Measurements from ENCODE around the gene CRELD2. TPM values are rescaled to one million over a fixed set of nuclear protein-coding genes. Genes with fewer than 3 reads are reported as not detected.

The CRELD2 gene
- polyA plus RNA-seq, 2 of the 4 experiments (the other 2 are of a cell fraction), result 15.1 to 18.7 TPM

GRCh38 chr22:49948116-49948957 lies 29.9 kb downstream of the CRELD2 start:
- TF ChIP-seq ZC3H11A (IDR thresholded peaks at IDR 0.05), result no peak
- no peak for TF ChIP-seq NFE2L2 (conservative IDR thresholded peaks at IDR 0.05; ENCODE audit: low read length)
- TF ChIP-seq, protein P1, sequence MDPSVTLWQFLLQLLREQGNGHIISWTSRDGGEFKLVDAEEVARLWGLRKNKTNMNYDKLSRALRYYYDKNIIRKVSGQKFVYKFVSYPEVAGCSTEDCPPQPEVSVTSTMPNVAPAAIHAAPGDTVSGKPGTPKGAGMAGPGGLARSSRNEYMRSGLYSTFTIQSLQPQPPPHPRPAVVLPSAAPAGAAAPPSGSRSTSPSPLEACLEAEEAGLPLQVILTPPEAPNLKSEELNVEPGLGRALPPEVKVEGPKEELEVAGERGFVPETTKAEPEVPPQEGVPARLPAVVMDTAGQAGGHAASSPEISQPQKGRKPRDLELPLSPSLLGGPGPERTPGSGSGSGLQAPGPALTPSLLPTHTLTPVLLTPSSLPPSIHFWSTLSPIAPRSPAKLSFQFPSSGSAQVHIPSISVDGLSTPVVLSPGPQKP (IDR thresholded peaks at IDR 0.05; ENCODE audit: low read depth, low read length), result no peak
- TF ChIP-seq SMC3 (IDR thresholded peaks at IDR 0.05), result no peak
- no peak for TF ChIP-seq EP300 (IDR thresholded peaks at IDR 0.05)
- TF ChIP-seq, protein P2, sequence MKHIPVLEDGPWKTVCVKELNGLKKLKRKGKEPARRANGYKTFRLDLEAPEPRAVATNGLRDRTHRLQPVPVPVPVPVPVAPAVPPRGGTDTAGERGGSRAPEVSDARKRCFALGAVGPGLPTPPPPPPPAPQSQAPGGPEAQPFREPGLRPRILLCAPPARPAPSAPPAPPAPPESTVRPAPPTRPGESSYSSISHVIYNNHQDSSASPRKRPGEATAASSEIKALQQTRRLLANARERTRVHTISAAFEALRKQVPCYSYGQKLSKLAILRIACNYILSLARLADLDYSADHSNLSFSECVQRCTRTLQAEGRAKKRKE (CRISPR knock-in tag; IDR thresholded peaks at IDR 0.05; ENCODE audit: low read depth), result no peak
- no peak for TF ChIP-seq CBX2 (IDR thresholded peaks at IDR 0.05; ENCODE audit: borderline replicate concordance, low read depth)
- TF ChIP-seq POLR2A (IDR thresholded peaks at IDR 0.05; ENCODE audit: low read length), result no peak
- TF ChIP-seq NR3C1 (IDR thresholded peaks at IDR 0.05), result no peak
- TF ChIP-seq KDM5A (IDR thresholded peaks at IDR 0.05), result no peak
- TF ChIP-seq EHMT2 (IDR thresholded peaks at IDR 0.05; ENCODE audit: low read depth), result no peak
- TF ChIP-seq FOXS1 (CRISPR knock-in tag; IDR thresholded peaks at IDR 0.05), result no peak
- TF ChIP-seq ESRRA (IDR thresholded peaks at IDR 0.05; ENCODE audit: borderline replicate concordance, low read length), result no peak
- no peak for TF ChIP-seq JUNB (IDR thresholded peaks at IDR 0.05)
- CTCF ChIA-PET, result no interaction called here
- Histone ChIP-seq H3K4me2 (peak overlapping the region; percentile 61), H3K4me3 (no peak overlapping the region), H3K4me1 (peaks cover 58% of the 10 kb centered on the region), H3K27ac (peak overlapping the region; percentile 91 to 93), H3K9me3 (no peaks in the 10 kb centered on the region)
- no peak for FAIRE-seq
- DNase-seq (ENCODE audit: low read depth in 1 of 2, low spot score in 1 of 2), result no peak
- WGBS (ENCODE audit: missing lambda C conversion rate), result 91% methylated on average over 4 of the region's 23 CpGs
- no peak for ATAC-seq
- POLR2A ChIA-PET, result no interaction called here

GRCh38 chr22:49948958-49949913 lies 30.8 kb downstream of the CRELD2 start:
- FAIRE-seq (no peak), DNase-seq (ENCODE audit: low read depth in 1 of 2, low spot score in 1 of 2) (peak in 1 of 2 experiments; percentile 74), ATAC-seq (peak in 1 of 2 experiments; percentile 65; a peak in 3 of 6 replicates)
- 60% methylated on average over 10 of the region's 42 CpGs for whole genome bisulfite sequencing (ENCODE audit: missing lambda C conversion rate)
- no peak for TF ChIP-seq FOXS1 (CRISPR knock-in tag; IDR thresholded peaks at IDR 0.05)
- Histone ChIP-seq H3K4me1 (peaks cover 61% of the 10 kb centered on the region), H3K4me3 (no peak overlapping the region), H3K4me2 (peak overlapping the region; percentile 61), H3K9me3 (no peaks in the 10 kb centered on the region), H3K27ac (peak overlapping the region; percentile 91 to 93)
- CTCF ChIA-PET, result no interaction called here
- POLR2A ChIA-PET, result no interaction called here

GRCh38 chr22:49949914-49950292 lies 31.5 kb downstream of the CRELD2 start:
- no peak for FAIRE-seq
- ChIA-PET CTCF (interaction anchor here (0.6 kb wide), 1 partner anchor 35 kb away, joined by 3 read pairs; no protein-coding TSS in a partner anchor), POLR2A (no interaction called here)
- H3K4me1 ChIP-seq, result peaks cover 61% of the 10 kb centered on the region
- no peak overlapping the region for H3K4me3 ChIP-seq
- H3K4me2 ChIP-seq, result peak overlapping the region; percentile 61; the same call in 2 of the 3 replicates
- no peak for DNase-seq (ENCODE audit: low read depth in 1 of 2, low spot score in 1 of 2)
- whole genome bisulfite sequencing (ENCODE audit: missing lambda C conversion rate), result no CpG with 5 or more reads among the region's 11 CpGs
- no peak for ATAC-seq
- peak overlapping the region; percentile 91 to 93 for H3K27ac ChIP-seq
- no peaks in the 10 kb centered on the region for H3K9me3 ChIP-seq
- no peak for TF ChIP-seq MAZ (IDR thresholded peaks at IDR 0.05; ENCODE audit: borderline replicate concordance, low read depth, low read length)
- TF ChIP-seq USF2 (IDR thresholded peaks at IDR 0.05), result no peak
- TF ChIP-seq NPAS2 (CRISPR knock-in tag; IDR thresholded peaks at IDR 0.05; ENCODE audit: borderline replicate concordance), result no peak
- no peak for TF ChIP-seq TFCP2L1 (CRISPR knock-in tag; IDR thresholded peaks at IDR 0.05)
- TF ChIP-seq, protein P3, sequence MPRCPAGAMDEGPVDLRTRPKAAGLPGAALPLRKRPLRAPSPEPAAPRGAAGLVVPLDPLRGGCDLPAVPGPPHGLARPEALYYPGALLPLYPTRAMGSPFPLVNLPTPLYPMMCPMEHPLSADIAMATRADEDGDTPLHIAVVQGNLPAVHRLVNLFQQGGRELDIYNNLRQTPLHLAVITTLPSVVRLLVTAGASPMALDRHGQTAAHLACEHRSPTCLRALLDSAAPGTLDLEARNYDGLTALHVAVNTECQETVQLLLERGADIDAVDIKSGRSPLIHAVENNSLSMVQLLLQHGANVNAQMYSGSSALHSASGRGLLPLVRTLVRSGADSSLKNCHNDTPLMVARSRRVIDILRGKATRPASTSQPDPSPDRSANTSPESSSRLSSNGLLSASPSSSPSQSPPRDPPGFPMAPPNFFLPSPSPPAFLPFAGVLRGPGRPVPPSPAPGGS (IDR thresholded peaks at IDR 0.05), result no peak
- TF ChIP-seq FOXS1 (CRISPR knock-in tag; IDR thresholded peaks at IDR 0.05), result no peak
- no peak for TF ChIP-seq CHD2 (IDR thresholded peaks at IDR 0.05; ENCODE audit: low read length, partially characterized antibody)
- TF ChIP-seq CBX2 (IDR thresholded peaks at IDR 0.05; ENCODE audit: borderline replicate concordance, low read depth), result no peak
- no peak for TF ChIP-seq EP300 (IDR thresholded peaks at IDR 0.05)
- TF ChIP-seq FOSL2 (IDR thresholded peaks at IDR 0.05), result no peak
- no peak for TF ChIP-seq FOSL2 (CRISPR knock-in tag; IDR thresholded peaks at IDR 0.05)
- TF ChIP-seq HMGXB4 (CRISPR knock-in tag; IDR thresholded peaks at IDR 0.05; ENCODE audit: borderline replicate concordance), result no peak
- no peak for TF ChIP-seq ESRRA (IDR thresholded peaks at IDR 0.05; ENCODE audit: borderline replicate concordance, low read length)
- TF ChIP-seq MAX (IDR thresholded peaks at IDR 0.05), result no peak
- TF ChIP-seq NR3C1 (IDR thresholded peaks at IDR 0.05), result no peak
- TF ChIP-seq PHF8 (IDR thresholded peaks at IDR 0.05; ENCODE audit: borderline replicate concordance, low read depth), result no peak

Data from A549 (cell line).